ENCODE results near the gene COG1.

The COG1 gene

GRCh38 chr17:73248532-73248931 is 55.7 kb downstream of the COG1 start:
- DNase-seq (ENCODE audit: low read depth): no peak
- H3K4me3 ChIP-seq (ENCODE audit: low read depth, low read length): no peak overlapping the region
- TF ChIP-seq MAX (IDR thresholded peaks at IDR 0.05; ENCODE audit: low read depth, low read length): no peak
- TF ChIP-seq POLR2A (IDR thresholded peaks at IDR 0.05; ENCODE audit: extremely low read depth, insufficient read length): no peak

DNA sequence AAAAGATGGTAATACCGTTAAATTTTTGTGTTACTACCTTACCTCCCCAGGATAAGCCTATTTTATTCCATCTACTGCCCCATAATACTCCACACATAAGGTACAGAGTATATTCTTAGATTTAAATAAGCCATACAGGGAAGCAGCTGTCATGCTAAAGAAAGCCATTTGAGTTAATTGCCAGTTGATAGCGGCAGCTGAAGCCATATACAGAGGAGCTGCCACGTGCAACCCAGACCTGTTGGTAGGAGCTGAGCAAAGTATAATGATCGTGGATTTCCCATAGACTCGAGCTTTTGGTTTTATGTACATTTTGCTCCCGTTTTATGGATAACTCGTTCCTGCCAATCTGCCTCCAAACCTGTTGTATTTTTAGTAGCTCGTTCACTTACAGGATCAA is 56.8 kb downstream of the COG1 start:
- no peak overlapping the region for H3K4me3 ChIP-seq (ENCODE audit: low read depth, low read length)
- TF ChIP-seq MAX (IDR thresholded peaks at IDR 0.05; ENCODE audit: low read depth, low read length) (no peak), MYC (IDR thresholded peaks at IDR 0.05; ENCODE audit: low read depth, low read length) (no peak), POLR2A (IDR thresholded peaks at IDR 0.05; ENCODE audit: extremely low read depth, insufficient read length) (no peak)
- TF ChIP-seq, protein P1, sequence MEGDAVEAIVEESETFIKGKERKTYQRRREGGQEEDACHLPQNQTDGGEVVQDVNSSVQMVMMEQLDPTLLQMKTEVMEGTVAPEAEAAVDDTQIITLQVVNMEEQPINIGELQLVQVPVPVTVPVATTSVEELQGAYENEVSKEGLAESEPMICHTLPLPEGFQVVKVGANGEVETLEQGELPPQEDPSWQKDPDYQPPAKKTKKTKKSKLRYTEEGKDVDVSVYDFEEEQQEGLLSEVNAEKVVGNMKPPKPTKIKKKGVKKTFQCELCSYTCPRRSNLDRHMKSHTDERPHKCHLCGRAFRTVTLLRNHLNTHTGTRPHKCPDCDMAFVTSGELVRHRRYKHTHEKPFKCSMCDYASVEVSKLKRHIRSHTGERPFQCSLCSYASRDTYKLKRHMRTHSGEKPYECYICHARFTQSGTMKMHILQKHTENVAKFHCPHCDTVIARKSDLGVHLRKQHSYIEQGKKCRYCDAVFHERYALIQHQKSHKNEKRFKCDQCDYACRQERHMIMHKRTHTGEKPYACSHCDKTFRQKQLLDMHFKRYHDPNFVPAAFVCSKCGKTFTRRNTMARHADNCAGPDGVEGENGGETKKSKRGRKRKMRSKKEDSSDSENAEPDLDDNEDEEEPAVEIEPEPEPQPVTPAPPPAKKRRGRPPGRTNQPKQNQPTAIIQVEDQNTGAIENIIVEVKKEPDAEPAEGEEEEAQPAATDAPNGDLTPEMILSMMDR (IDR thresholded peaks at IDR 0.05; ENCODE audit: low read depth, low read length): no peak
- DNase-seq (ENCODE audit: low read depth): no peak

DNA sequence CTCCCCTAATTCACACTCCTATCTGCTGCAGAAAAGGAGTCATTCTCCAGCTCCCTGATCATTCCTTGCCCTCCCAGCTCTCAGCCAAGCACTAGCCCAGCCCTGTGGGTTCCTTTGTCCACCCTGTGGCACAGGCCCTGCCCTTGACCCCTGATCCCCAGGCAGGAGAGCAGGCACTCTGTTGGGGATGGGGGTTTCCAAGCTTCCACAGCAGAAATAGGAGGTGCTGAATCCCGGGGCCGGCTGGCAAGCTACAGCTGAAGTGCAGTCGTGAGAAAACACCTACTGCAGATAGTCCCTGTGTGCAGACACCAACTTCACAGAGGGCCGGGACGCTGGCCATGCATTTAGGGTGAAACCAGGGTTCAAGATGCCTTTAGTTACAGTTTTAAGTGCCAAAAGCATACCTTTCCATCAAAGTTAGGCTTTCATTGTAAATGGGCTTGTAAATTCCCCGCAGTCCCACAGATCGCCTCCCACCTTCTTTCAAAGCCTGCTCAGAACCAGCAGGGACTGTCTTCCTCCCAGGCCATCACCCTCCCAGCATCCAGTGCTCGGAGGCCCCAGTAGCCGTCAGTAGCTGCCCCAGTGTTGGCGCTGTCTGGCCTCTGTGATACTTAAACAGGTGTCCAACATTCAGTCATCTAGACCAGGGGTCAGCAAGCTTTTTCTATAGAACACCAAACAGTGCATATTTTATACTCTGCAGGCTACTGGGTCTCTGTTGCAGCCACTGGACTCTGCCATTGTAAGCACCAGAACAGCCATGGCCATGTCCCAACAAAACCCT is 58.2 kb downstream of the COG1 start:
- H3K4me3 ChIP-seq (ENCODE audit: low read depth, low read length): no peak overlapping the region
- TF ChIP-seq, protein P1 (IDR thresholded peaks at IDR 0.05; ENCODE audit: low read depth, low read length): no peak
- TF ChIP-seq POLR2A (IDR thresholded peaks at IDR 0.05; ENCODE audit: extremely low read depth, insufficient read length): no peak
- no peak for TF ChIP-seq MAX (IDR thresholded peaks at IDR 0.05; ENCODE audit: low read depth, low read length)
- no peak for TF ChIP-seq MYC (IDR thresholded peaks at IDR 0.05; ENCODE audit: low read depth, low read length)
- DNase-seq (ENCODE audit: low read depth): no peak

DNA sequence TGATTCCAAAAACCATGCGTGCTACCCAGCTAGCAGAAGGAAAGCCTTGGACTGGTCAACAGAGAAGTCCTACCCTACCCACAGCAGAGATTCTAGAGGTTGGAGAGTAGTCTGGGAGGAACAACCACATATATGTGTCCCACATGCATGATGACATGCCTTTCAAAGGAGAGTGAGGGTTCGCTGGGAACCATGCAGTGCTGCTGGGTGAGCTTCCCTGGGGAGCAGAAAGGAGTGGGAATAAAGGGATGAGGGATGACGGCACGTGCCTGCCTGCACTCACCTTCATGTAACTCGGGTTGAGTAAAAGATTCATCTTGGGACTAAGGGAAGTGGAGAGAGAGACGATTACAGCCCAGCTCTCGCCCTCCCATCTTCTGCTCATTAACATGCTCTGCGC is 59.0 kb downstream of the COG1 start:
- no peak for DNase-seq (ENCODE audit: low read depth)
- no peak overlapping the region for H3K4me3 ChIP-seq (ENCODE audit: low read depth, low read length)
- TF ChIP-seq, protein P1 (IDR thresholded peaks at IDR 0.05; ENCODE audit: low read depth, low read length): no peak
- no peak for TF ChIP-seq POLR2A (IDR thresholded peaks at IDR 0.05; ENCODE audit: extremely low read depth, insufficient read length)
- no peak for TF ChIP-seq MAX (IDR thresholded peaks at IDR 0.05; ENCODE audit: low read depth, low read length)
- no peak for TF ChIP-seq MYC (IDR thresholded peaks at IDR 0.05; ENCODE audit: low read depth, low read length)

DNA sequence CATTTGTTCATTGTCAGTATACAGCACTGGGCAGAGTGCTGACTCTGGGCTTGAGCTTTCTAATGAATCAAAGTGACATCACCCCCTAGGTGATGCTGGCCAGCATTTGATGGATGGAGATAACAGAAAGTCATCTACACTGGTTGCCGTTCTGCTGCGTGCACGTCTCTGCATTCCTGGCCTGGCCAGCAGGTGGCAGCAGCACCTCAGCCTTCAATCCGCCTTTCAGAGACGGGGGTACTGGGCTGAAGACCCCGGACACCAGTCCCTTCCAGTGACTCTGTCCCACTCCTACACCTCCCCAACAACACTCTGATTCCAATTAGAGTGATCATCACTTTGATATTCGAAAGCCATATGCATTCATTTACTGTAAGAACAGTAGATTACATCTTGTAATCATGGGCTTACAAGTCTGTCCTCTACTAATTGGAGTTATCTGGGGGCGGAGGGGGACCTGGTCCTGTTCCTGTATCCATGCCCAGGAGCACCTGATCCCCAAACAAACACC is 62.9 kb downstream of the COG1 start:
- H3K4me3 ChIP-seq (ENCODE audit: low read depth, low read length): no peak overlapping the region
- no peak for TF ChIP-seq MAX (IDR thresholded peaks at IDR 0.05; ENCODE audit: low read depth, low read length)
- TF ChIP-seq, protein P1 (IDR thresholded peaks at IDR 0.05; ENCODE audit: low read depth, low read length): peak; percentile 92
- peak; percentile 57 for DNase-seq (ENCODE audit: low read depth)

- H3K4me3 ChIP-seq (ENCODE audit: low read depth, low read length): no peak overlapping the region
- TF ChIP-seq MAX (IDR thresholded peaks at IDR 0.05; ENCODE audit: low read depth, low read length) (no peak), MYC (IDR thresholded peaks at IDR 0.05; ENCODE audit: low read depth, low read length) (no peak), POLR2A (IDR thresholded peaks at IDR 0.05; ENCODE audit: extremely low read depth, insufficient read length) (no peak)
- TF ChIP-seq, protein P1 (IDR thresholded peaks at IDR 0.05; ENCODE audit: low read depth, low read length): no peak
- DNase-seq (ENCODE audit: low read depth): no peak
Measured at GRCh38 chr17:73256220-73256619, 63.4 kb downstream of the COG1 start.
